HEK293T (cell line): ENCODE data around the gene UIMC1.
"Not testable (repeated sequence)": the region's sequence is repeated elsewhere in the genome, so short reads cannot be mapped to it uniquely, and the experiment has no call there.

ENCODE experiments used
- CTCF ChIA-PET: fragments of 350-600 bp; formaldehyde crosslinking; extraction: SDS; loops from one replicate; lab custom pipeline; 2021; ENCODE audit warnings: antibody characterized with exemption, inconsistent platforms; lab: Yijun Ruan, JAX
- POLR2A ChIA-PET: fragments of 350-600 bp; formaldehyde crosslinking; extraction: SDS; loops from one replicate; lab custom pipeline; 2020; ENCODE audit warnings: antibody characterized with exemption, inconsistent platforms; lab: Yijun Ruan, JAX
- DNase-seq: peaks from one replicate; pipeline ENCODE4 v3.0.0; 2012; ENCODE audit warnings: mixed read lengths; ENCODE audit errors: extremely low spot score
- ARNT ChIP-seq: fragments of 450-650 bp; IDR thresholded peaks from 2 replicates; pipeline ENCODE4 v1.6.1; 2017; ENCODE audit warnings: mild to moderate bottlenecking
- BHLHE40 ChIP-seq: fragments of 450-650 bp; IDR thresholded peaks from 2 replicates; pipeline ENCODE4 v1.6.1; 2016; ENCODE audit warnings: mild to moderate bottlenecking, moderate library complexity, borderline replicate concordance
- CTBP1 ChIP-seq: fragments of 450-650 bp; IDR thresholded peaks from 2 replicates; pipeline ENCODE4 v1.6.1; 2016; ENCODE audit warnings: borderline replicate concordance
- ELF4 ChIP-seq: fragments of 450-650 bp; IDR thresholded peaks from 2 replicates; pipeline ENCODE4 v1.6.1; 2017; ENCODE audit warnings: antibody characterized with exemption
- FOXA1 ChIP-seq: fragments of 450-650 bp; IDR thresholded peaks from 2 replicates; pipeline ENCODE4 v1.6.1; 2016; ENCODE audit warnings: mild to moderate bottlenecking
- FOXK2 ChIP-seq: fragments of 450-650 bp; IDR thresholded peaks from 2 replicates; pipeline ENCODE4 v1.6.1; 2016; ENCODE audit warnings: mild to moderate bottlenecking
- FOXM1 ChIP-seq: fragments of 450-650 bp; IDR thresholded peaks from 2 replicates; pipeline ENCODE4 v1.6.1; 2017; ENCODE audit warnings: mild to moderate bottlenecking, borderline replicate concordance
- HDGF ChIP-seq: fragments of 450-650 bp; IDR thresholded peaks from 2 replicates; pipeline ENCODE4 v1.6.1; 2017; ENCODE audit warnings: antibody characterized with exemption, borderline replicate concordance
- L3MBTL2 ChIP-seq: fragments of 450-650 bp; conservative IDR thresholded peaks from 2 replicates; pipeline ENCODE4 v1.6.1; 2016; ENCODE audit warnings: mild to moderate bottlenecking
- LEF1 ChIP-seq: fragments of 450-650 bp; IDR thresholded peaks from 2 replicates; pipeline ENCODE4 v1.6.1; 2017; ENCODE audit warnings: mild to moderate bottlenecking, borderline replicate concordance
- NFRKB ChIP-seq: fragments of 450-650 bp; IDR thresholded peaks from 2 replicates; pipeline ENCODE4 v1.6.1; 2016; ENCODE audit warnings: mild to moderate bottlenecking, moderate library complexity
- PKNOX1 ChIP-seq: fragments of 450-650 bp; IDR thresholded peaks from 2 replicates; pipeline ENCODE4 v1.6.1; 2016
- SP1 ChIP-seq: fragments of 450-650 bp; IDR thresholded peaks from 2 replicates; pipeline ENCODE4 v1.6.1; 2017
- SUZ12 ChIP-seq: fragments of 450-650 bp; IDR thresholded peaks from 2 replicates; pipeline ENCODE4 v1.6.1; 2016; ENCODE audit warnings: mild to moderate bottlenecking
- TARDBP ChIP-seq: fragments of 450-650 bp; IDR thresholded peaks from 2 replicates; pipeline ENCODE4 v1.6.1; 2016
- ZNF384 ChIP-seq: fragments of 450-650 bp; IDR thresholded peaks from 2 replicates; pipeline ENCODE4 v1.6.1; 2016

Gene UIMC1

GRCh38 chr5:177006265-177006972 lies at the start of gene UIMC1:
UIMC1 (minus strand) TSS chr5:177006779; CDS start chr5:176982615, 24,164 bp downstream.
- DNase-seq = peak; percentile 96
- TF ChIP-seq BHLHE40 (peak; percentile 77; the same call in 1 of the 2 replicates), CTBP1 (peak; percentile 61), PKNOX1 (no peak), ZNF384 (no peak), FOXM1 (peak; percentile 74; the same call in 1 of the 2 replicates), L3MBTL2 (peak; percentile 57), LEF1 (peak; percentile 29; the same call in 1 of the 2 replicates)
- CTCF ChIA-PET = interaction anchor here (1.5 to 1.8 kb wide), 3 partner anchors 25 to 346 kb away, joined by 3 to 6 read pairs (median 4); partner anchors contain the start of gene FGFR4
- POLR2A ChIA-PET = interaction anchor here (0.5 to 5.5 kb wide), 8 partner anchors 9 to 68 kb away, joined by 3 to 33 read pairs (median 3); partner anchors contain the start of gene ZNF346

- TF ChIP-seq NFRKB (no peak), FOXA1 (no peak), LEF1 (no peak), FOXM1 (no peak), ARNT (no peak), ZNF384 (no peak), L3MBTL2 (no peak), SUZ12 (no peak), FOXK2 (no peak)
These were observed 42.7 kb upstream of the UIMC1 start for GRCh38 chr5:177049285-177049684.

GRCh38 chr5:177048531-177048930 lies 42.0 kb upstream of the UIMC1 start:
- CTCF ChIA-PET, POLR2A ChIA-PET, DNase-seq: not testable (repeated sequence)

More at GRCh38 chr5:177049285-177049684, 42.7 kb upstream of the UIMC1 start:
- ChIA-PET CTCF (no interaction called here), POLR2A (interaction anchor here (1.4 kb wide), 1 partner anchor 27 kb away, joined by 4 read pairs; no protein-coding TSS in a partner anchor)
- DNase-seq = peak; percentile 9

GRCh38 chr5:177045631-177046030 lies 39.1 kb upstream of the UIMC1 start:
- ChIA-PET CTCF (no interaction called here), POLR2A (no interaction called here)
- TF ChIP-seq ELF4 = no peak
- no peak for TF ChIP-seq ARNT
- no peak for TF ChIP-seq CTBP1
- TF ChIP-seq SUZ12 = no peak
- no peak for TF ChIP-seq TARDBP
- no peak for TF ChIP-seq FOXA1
- TF ChIP-seq LEF1 = no peak
- TF ChIP-seq HDGF = no peak
- TF ChIP-seq ZNF384 = no peak
- DNase-seq = no peak

- TF ChIP-seq CTBP1 (no peak), PKNOX1 (no peak), NFRKB (no peak), TARDBP (no peak), HDGF (no peak), FOXA1 (no peak), ARNT (no peak), ELF4 (no peak), SP1 (no peak), LEF1 (no peak), FOXM1 (no peak), BHLHE40 (no peak), L3MBTL2 (no peak), SUZ12 (no peak), FOXK2 (no peak), ZNF384 (no peak)
- POLR2A ChIA-PET = no interaction called here
- CTCF ChIA-PET = no interaction called here
- DNase-seq = no peak
These were observed 38.1 kb upstream of the UIMC1 start for GRCh38 chr5:177044641-177045040.

GRCh38 chr5:177043958-177044357 lies 37.4 kb upstream of the UIMC1 start:
- ChIA-PET CTCF (no interaction called here), POLR2A (no interaction called here)
- no peak for DNase-seq
- TF ChIP-seq FOXA1 = no peak
- TF ChIP-seq FOXK2 = no peak
- TF ChIP-seq LEF1 = no peak
- TF ChIP-seq TARDBP = no peak
- TF ChIP-seq CTBP1 = no peak
- TF ChIP-seq ARNT = no peak
- no peak for TF ChIP-seq FOXM1
- TF ChIP-seq L3MBTL2 = no peak
- TF ChIP-seq HDGF = no peak

- POLR2A ChIA-PET = no interaction called here
- DNase-seq = no peak
- no peak for TF ChIP-seq HDGF
- no peak for TF ChIP-seq SP1
- CTCF ChIA-PET = no interaction called here
These were observed 36.5 kb upstream of the UIMC1 start for GRCh38 chr5:177043114-177043513.
